CD14-positive monocyte (primary cell): Measurements from ENCODE around the gene IFT122. TPM values are rescaled to one million over a fixed set of nuclear protein-coding genes. Genes with fewer than 3 reads are reported as not detected.

ENCODE experiments used
- DNase-seq, 3 donors: peaks; one replicate each; pipeline ENCODE4 v3.0.0-alpha.2; 2011 to 2022
- H2AFZ ChIP-seq: 2 replicates; pipeline ENCODE4 v1.6.0; 2012; ENCODE audit warnings: mild to moderate bottlenecking, low read depth, low read length, inconsistent platforms; ENCODE audit not compliant: insufficient read depth, poor library complexity, severe bottlenecking
- H3K27ac ChIP-seq, 2 donors: 1 replicate in 1 of 2; 2 replicates in 1 of 2; pipeline ENCODE4 v1.5.1; 2012 to 2013; ENCODE audit warnings: low read length in 2 of 2, control low read depth in 1 of 2, inconsistent platforms in 1 of 2, low read depth in 1 of 2, mild to moderate bottlenecking in 1 of 2
- H3K27me3 ChIP-seq, 2 donors: one replicate each; pipeline versions ENCODE4 v1.6.0 to v1.6.1; 2011 to 2013; ENCODE audit warnings: low read length in 2 of 2; ENCODE audit not compliant: control insufficient read depth in 2 of 2, insufficient read depth in 2 of 2
- H3K36me3 ChIP-seq, 2 donors: replicated peaks in 1 of 2; 1 replicate in 1 of 2; 2 replicates in 1 of 2; pipeline versions ENCODE4 v1.5.1 to v1.6.1; 2012 to 2013; ENCODE audit warnings: low read length in 2 of 2, control low read depth in 1 of 2, inconsistent platforms in 1 of 2, mild to moderate bottlenecking in 1 of 2; ENCODE audit not compliant: insufficient read depth in 2 of 2, control insufficient read depth in 1 of 2
- H3K4me1 ChIP-seq, 2 donors: 1 replicate in 1 of 2; 2 replicates in 1 of 2; pipeline versions ENCODE4 v1.5.1 to v1.6.1; 2012 to 2013; ENCODE audit warnings: low read length in 2 of 2, control low read depth in 1 of 2, inconsistent platforms in 1 of 2, mild to moderate bottlenecking in 1 of 2, moderate library complexity in 1 of 2; ENCODE audit not compliant: insufficient read depth in 2 of 2, control insufficient read depth in 1 of 2
- H3K4me2 ChIP-seq: replicated peaks from 2 replicates; pipeline ENCODE3; 2012; ENCODE audit warnings: low read length, moderate library complexity, mild to moderate bottlenecking; ENCODE audit not compliant: poor library complexity, severe bottlenecking; ENCODE audit errors: extremely low read depth
- H3K4me3 ChIP-seq, 3 experiments: fragments of 200-600 bp in 1 of 3; sonication (generic) in 1 of 3; replicated peaks in 1 of 3; 1 replicate in 2 of 3; 2 replicates in 1 of 3; pipeline ENCODE4 v1.5.1; 2011 to 2013; ENCODE audit warnings: low read length in 3 of 3, mild to moderate bottlenecking in 3 of 3, control low read depth in 2 of 3, low read depth in 2 of 3, inconsistent platforms in 1 of 3, moderate library complexity in 1 of 3
- H3K79me2 ChIP-seq: 2 replicates; pipeline ENCODE4 v1.6.0; 2012; ENCODE audit warnings: mild to moderate bottlenecking, control low read depth, inconsistent platforms, low read length, moderate library complexity; ENCODE audit not compliant: insufficient read depth
- H3K9ac ChIP-seq: 2 replicates; pipeline ENCODE4 v1.6.0; 2017; ENCODE audit warnings: low read length, mild to moderate bottlenecking; ENCODE audit not compliant: insufficient read depth, poor library complexity, severe bottlenecking
- H3K9me3 ChIP-seq, 2 donors: replicated peaks in 1 of 2; 1 replicate in 1 of 2; 2 replicates in 1 of 2; pipeline versions ENCODE4 v1.5.1 to v1.6.1; 2012 to 2013; ENCODE audit warnings: low read length in 2 of 2, control low read depth in 1 of 2; ENCODE audit not compliant: control insufficient read depth in 1 of 2, insufficient read depth in 1 of 2
- H4K20me1 ChIP-seq: 2 replicates; pipeline ENCODE4 v1.6.0; 2012; ENCODE audit warnings: mild to moderate bottlenecking, low read length, control low read depth, moderate library complexity; ENCODE audit not compliant: insufficient read depth
- H3K27ac Mint-ChIP-seq, 7 donors: one replicate each; pipeline ENCODE4 v1.8.0; 2020; ENCODE audit warnings: mild to moderate bottlenecking in 7 of 7, mixed read lengths in 7 of 7, moderate library complexity in 6 of 7, inconsistent platforms in 2 of 7
- H3K27me3 Mint-ChIP-seq, 3 donors: one replicate each; pipeline ENCODE4 v1.8.0; 2021 to 2022; ENCODE audit warnings: low read depth in 3 of 3, mild to moderate bottlenecking in 3 of 3, mixed read lengths in 3 of 3, moderate library complexity in 3 of 3, inconsistent platforms in 1 of 3
- H3K36me3 Mint-ChIP-seq, 2 donors: one replicate each; pipeline ENCODE4 v1.8.0; 2020; ENCODE audit warnings: mixed read lengths in 2 of 2, inconsistent platforms in 1 of 2, mild to moderate bottlenecking in 1 of 2
- H3K4me1 Mint-ChIP-seq: one replicate; pipeline ENCODE4 v1.8.0; 2020; ENCODE audit warnings: mild to moderate bottlenecking, mixed read lengths
- H3K4me3 Mint-ChIP-seq, 2 donors: one replicate each; pipeline ENCODE4 v1.8.0; 2020; ENCODE audit warnings: mild to moderate bottlenecking in 2 of 2, mixed read lengths in 2 of 2, moderate library complexity in 1 of 2
- H3K9me3 Mint-ChIP-seq, 7 donors: one replicate each; pipeline ENCODE4 v1.8.0; 2020 to 2022; ENCODE audit warnings: mixed read lengths in 7 of 7, mild to moderate bottlenecking in 6 of 7, moderate library complexity in 6 of 7, inconsistent platforms in 2 of 7
- CTCF ChIP-seq: fragments of 200-600 bp; IDR thresholded peaks from one replicate; pipeline ENCODE4 v1.8.0; 2022; ENCODE audit warnings: antibody characterized with exemption, mild to moderate bottlenecking
- WGBS: methylation state at CpG from one replicate; pipeline ENCODE4 v1.1.5; 2013; ENCODE audit warnings: missing lambda C conversion rate; ENCODE audit not compliant: insufficient coverage; 5-methylcytosine and 5-hydroxymethylcytosine counted together
- intact Hi-C, 2 donors: fragments of 100-400 bp; cut with micrococcal nuclease; formaldehyde crosslinking; loops; one replicate each; pipeline versions ENCODE4 v1.15.0 to v1.15.1; 2023
- polyA plus RNA-seq, 3 donors: library from polyadenylated mRNA; depleted of rRNA in 1 of 3; unstranded in 2 of 3; stranded (reverse) in 1 of 3; fragments of 300-500 nt in 2 of 3; fragments of >200 nt in 1 of 3; fragmentation: Illumina TruSeq in 2 of 3; gene quantifications; 1 replicate in 2 of 3; 2 replicates in 1 of 3; pipeline ENCODE4 v1.2.3, GENCODE V29; 2012 to 2021

Gene IFT122
- polyA plus RNA-seq, 3 donors: 3.3 to 12.2 (median 3.6) TPM

DNA sequence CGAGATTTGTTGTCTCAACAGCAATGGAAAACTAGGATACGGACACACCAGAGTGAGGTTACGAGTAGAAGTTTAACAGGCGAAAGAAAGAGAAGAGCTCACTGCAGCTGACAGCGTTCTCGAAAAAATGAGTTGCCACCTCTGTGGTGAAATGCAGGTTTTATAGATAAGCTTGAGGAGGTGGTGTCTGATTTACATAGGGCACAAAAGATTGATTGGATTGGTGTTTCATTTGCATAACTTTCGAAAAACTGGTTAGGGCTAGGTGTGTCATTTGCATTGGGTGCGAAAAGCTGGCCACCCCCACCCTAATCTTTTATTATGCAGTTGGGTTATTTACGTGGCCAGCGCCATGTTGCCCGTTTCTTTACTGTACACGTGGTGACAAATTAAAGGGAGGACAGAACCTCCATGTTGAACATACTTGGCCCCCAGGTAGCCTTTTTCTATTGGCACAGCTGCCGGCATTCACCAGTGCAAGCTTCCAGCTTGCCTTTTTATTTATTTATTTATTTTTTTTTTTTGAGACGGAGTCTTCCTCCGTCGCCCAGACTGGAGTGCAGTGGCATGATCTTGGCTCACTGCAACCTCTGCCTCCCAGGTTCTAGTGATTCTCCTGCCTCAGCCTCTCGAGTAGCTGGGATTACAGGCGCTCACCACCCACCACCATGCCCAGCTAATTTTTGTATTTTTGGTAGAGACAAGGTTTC, 8.3 kb downstream of the IFT122 start:
- Histone ChIP-seq H3K9ac (no peak overlapping the region), H3K4me1 (peaks cover 17 to 19% of the 10 kb centered on the region in 2 donors), H3K4me2 (no peak overlapping the region), H3K9me3 (no peaks in the 10 kb centered on the region), H3K27ac (no peak overlapping the region), H2AFZ (no peak overlapping the region), H3K79me2 (peaks cover 29% of the 10 kb centered on the region), H3K4me3 (no peak overlapping the region), H3K27me3 (no peaks in the 10 kb centered on the region), H4K20me1 (no peaks in the 10 kb centered on the region), H3K36me3 (peaks cover 3 to 21% of the 10 kb centered on the region in 2 donors)
- Mint-ChIP-seq H3K4me1 (peaks cover 27% of the 10 kb centered on the region), H3K27ac (no peak overlapping the region), H3K27me3 (peaks cover 0 to 4% (median 0%) of the 10 kb centered on the region in 3 donors), H3K4me3 (no peak overlapping the region), H3K36me3 (peaks cover 20 to 28% of the 10 kb centered on the region in 2 donors), H3K9me3 (no peaks in the 10 kb centered on the region)
- no peak for TF ChIP-seq CTCF
- intact Hi-C loops: no loop called here
- 98% methylated on average over 6 of the region's 18 CpGs for WGBS
- no peak for DNase-seq

- Mint-ChIP-seq H3K4me3 (no peak overlapping the region), H3K27ac (peak overlapping the region in 1 of 7 donors; percentile 15), H3K9me3 (no peaks in the 10 kb centered on the region), H3K4me1 (peaks cover 16% of the 10 kb centered on the region), H3K27me3 (peaks cover 0 to 4% (median 0%) of the 10 kb centered on the region in 3 donors), H3K36me3 (peaks cover 28 to 38% of the 10 kb centered on the region in 2 donors)
- Histone ChIP-seq H3K4me1 (peaks cover 7 to 8% of the 10 kb centered on the region in 2 donors), H3K36me3 (peaks cover 3 to 31% of the 10 kb centered on the region in 2 donors), H2AFZ (no peak overlapping the region), H4K20me1 (no peaks in the 10 kb centered on the region), H3K79me2 (peaks cover 26% of the 10 kb centered on the region), H3K27ac (no peak overlapping the region), H3K4me2 (no peak overlapping the region), H3K9ac (no peak overlapping the region), H3K9me3 (no peaks in the 10 kb centered on the region), H3K27me3 (no peaks in the 10 kb centered on the region), H3K4me3 (no peak overlapping the region)
- WGBS: 20% methylated on average over 1 of the region's 5 CpGs
- intact Hi-C loops: no loop called here
- no peak for TF ChIP-seq CTCF
- DNase-seq: no peak
These were observed 9.5 kb downstream of the IFT122 start for GRCh38 chr3:129449279-129450115.
